Measurements from ENCODE around the gene ZDHHC14.

The ZDHHC14 gene

DNA sequence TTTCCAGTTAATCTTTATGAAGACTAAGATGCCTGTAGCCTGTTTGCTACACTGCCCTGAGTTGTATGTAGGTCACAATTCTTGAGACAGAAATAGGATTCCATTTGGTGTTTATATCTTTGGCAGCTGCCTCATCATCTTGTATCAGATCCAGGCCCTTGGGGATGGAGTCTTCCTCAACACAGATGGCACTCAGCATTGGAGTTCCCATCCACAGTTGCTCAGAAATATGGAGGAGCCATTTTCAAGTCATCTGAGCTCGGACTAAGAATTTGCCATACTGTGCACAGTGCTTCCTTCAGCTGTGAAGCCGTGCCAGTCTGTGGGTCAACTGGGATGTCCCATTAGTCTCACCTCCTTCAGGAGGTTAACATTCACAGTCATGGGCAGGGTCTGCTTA is 156.6 kb downstream of the ZDHHC14 start:
- no peak for DNase-seq

DNA sequence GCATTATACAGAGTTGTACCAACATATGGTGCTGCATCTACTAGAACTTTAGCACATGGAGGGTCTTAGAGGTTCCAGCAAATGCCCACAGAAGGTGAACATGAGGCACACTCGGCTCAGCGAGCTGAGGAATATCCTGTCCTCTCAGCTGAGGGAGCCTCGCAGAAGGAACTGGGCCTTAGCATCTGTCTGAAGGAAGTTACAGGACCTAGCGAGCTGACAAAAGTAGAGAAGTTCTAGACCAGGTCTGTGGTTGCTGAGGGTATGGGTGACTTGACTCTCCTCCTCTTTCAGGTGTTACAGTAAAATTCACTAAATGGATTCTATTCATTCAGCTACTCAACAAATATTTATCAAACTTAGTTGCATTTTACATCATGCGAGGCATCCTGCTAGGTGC is 157.2 kb downstream of the ZDHHC14 start:
- DNase-seq: no peak

DNA sequence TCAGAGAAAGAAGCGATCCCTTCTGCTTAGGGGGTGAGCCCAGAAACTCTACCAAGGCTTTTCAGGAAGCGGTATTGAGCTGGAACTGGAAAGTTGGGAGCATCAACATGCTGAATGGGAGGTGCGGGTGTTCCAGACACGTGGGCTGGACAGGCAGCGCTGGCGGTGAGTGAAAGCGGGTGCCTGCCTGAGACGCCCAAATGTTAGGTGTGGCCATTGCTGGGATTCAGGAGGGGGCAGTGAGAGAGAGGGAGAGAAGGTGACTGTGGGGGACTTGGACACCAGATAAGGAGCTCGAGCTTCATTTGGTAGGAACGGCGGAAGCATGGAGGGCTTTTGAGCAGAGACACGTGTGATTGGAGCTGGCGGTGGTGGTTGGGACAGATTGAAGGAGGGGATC is 157.7 kb downstream of the ZDHHC14 start:
- no peak for DNase-seq

DNA sequence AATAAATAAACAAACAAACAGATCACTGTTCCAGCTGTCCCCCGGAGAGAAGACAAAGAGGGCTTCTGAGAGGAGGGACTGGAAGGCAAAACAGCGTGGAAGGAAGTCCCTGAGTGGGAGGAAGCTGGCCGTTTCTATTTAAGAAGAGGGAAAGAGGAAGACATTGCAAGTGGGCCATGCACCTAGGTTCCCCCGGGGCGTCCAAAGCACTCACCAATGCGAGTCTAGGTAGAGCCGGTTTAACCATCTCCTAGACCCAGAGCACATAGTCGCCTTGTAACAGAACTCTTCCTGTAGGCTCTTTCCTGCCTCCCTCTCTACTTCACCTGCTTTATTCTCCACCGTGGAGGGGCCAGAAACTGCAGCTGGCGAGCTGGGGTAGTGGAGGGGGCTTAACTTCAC is 158.4 kb downstream of the ZDHHC14 start:
- no peak for DNase-seq

DNA sequence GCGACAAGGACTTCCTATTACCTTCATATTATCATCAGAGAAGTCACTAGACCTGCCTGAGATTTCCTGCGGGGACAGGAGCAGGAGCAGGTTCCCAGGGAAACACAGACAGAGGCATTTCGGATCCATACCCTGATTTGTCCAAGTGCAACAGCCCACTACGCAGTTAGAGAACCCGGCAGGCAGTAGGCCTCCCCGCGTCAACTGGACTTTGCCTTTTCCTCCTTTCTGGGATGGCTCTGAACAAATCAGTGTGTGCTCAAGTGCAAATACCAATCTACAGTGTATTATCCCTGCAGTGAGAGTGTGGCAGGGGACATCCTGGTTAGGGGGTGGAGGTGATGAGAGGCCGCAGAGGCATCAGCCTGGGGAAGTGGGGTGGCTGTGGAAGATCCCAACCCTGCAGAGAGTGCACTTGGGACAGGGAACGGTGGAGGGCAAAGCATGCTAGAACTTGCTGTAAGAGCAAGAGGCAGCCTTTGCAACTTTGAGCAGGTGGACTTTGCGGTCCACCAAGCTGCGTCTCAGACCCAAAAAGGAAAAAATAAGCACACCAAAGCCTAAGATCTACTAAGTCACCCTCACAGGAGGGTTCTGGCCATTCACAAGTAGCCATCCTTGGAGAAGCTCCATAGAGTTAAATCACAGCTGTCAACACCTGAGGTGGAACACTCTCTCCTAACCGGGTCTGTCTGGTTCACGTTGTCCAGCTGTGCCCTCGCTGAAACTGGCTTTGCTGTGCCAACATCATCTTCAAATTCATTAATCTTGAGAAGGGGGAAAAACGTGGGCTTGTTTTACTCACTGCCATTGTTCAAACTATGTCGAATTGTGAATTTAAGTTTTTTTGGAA is 159.1 kb downstream of the ZDHHC14 start:
- no peak for DNase-seq

DNA sequence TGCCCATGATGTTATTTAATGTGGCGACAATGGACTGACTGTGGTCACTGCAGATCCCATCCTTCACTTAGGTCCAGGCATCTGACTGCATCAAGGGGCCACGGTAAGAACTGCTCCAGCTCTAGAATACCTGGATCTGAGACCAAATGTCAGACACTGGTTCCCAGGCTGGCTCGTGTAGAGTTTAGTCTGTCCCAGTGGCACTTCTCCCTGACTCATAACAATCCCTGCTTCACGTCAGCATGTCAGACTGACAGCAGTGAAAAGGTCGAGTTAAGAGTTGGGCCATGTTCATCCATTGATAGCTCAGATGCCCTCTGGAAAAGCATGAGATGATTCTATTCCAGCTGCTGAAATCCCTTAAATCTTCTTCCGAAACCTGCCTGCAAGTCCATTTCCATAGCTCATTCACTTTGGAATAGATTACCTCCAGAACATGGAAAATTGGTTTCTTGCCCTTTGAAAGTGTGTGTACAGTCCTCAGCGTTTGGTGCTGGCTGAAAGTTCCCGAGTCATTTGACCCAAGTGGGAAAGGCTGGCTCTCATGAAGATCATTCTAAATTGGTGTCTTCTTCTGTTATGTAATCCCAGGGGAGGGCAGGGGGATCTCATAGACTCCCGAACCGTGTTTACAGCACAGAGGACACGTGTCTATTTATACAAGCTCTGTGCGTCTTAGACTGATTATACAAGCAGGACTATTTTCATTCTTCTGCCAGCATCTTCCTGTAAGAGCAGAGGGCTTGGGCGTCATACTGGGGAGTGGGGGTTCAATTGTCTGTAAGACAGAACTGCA is 160.8 kb downstream of the ZDHHC14 start:
- DNase-seq: no peak

DNA sequence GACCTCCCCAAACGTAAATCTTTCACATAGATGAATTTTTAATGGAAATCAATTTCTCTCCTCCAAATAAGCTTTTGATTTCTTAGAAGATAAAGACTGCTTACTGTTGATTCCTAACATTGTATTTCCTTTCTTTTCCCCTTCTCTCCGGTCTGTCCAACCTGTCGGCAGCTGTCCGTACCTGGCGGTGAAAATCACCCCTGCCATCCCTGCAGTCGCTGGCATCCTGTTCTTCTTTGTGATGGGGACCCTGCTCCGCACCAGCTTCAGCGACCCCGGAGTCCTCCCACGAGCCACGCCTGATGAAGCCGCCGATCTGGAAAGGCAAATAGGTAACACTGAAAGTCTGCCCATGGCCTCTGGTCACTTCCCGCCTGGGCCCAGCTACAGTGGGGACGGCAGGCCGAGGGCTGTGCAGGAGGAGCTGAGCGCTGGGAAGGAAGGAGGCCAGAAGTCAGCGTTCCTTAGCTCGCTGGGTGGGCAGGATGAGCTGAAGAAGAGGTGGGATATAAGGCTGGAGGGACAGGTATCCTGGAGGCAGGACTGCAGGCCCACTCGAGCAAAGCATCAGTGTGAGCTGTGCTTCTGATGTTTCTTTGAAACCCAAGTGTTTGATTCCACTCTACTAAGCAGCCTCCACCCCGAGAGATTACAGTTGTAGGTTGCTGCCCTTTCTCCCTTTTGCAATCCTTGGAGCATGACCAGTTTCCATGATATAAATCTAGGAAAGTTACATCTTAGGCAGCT is 161.6 kb downstream of the ZDHHC14 start:
- DNase-seq: no peak

DNA sequence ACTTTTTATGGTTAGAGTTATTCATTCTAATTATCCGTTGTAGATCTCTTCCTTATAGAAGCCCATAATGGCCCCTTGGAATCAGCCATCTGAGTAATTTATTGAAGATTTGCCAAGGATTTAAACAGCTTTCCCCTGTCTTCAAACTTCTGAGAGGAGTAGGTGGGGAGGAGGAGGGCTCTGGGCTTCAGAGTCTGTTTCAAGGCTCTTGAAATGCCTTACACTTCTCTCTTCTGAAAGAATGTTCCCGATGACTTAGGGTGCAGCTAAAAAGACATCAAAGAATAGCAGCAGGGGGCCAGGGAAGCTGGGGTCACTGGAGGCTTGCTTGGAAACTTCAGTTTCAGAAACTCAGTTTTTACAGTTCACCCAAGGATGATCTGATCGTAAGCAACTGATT is 165.3 kb downstream of the ZDHHC14 start:
- DNase-seq: no peak

DNA sequence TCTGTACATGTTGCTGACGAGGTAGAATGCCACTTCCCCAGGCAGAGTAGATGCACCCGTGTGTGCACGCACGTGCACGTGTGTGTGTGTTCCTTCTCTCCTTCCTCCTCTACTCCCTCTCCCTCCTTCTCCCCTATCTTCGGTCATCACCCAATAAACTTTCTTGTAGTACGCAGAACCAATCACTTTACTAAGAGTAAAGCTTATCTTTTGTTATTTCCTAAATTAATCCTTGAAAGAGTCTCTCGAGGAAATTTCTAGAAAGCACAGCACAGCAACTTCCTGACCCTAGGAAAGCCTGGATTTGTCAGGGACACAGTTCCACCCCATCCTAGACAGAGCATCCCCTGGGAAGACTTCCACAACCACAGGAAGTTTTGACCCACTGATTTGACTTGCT is 166.1 kb downstream of the ZDHHC14 start:
- no peak for DNase-seq

DNA sequence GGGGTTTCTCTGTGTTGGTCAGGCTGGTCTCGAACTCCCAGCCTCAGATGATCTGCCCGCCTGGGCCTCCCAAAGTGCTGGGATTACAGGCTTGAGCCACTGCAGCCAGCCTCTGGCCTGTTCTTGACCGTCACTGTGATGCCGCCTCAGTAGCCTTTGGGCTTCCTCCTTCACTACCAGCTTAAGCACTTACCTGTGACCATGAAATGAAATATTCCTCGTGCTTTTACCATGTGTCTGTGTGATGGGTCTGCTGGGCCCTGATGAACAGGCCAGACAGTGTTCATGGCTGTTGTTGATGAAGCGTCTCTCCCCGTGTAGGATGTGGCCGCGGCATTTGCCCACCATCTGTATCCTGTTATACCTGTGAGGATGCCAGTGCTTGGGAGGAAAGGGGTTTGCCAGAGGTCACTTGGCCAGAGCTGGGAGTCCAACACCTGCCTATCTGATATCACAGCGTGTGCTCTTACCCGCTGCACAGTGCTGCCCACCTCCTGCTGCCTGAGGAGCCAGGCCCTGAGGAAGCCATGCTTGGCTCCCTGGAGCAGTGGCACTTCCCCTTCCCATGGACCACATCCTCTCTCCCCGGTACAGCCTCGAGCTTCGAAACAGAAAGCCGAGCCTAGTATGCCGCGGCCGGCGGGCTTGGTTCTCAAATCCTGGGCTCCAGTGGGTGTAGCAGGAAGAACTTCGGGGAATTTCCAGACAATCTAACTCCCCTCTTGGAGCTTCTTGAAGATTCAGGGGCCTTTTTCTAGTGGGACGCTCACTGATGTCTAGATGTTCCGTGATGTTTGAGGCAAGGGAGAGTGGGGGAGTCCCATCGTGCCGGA is 167.9 kb downstream of the ZDHHC14 start:
- DNase-seq: no peak

DNA sequence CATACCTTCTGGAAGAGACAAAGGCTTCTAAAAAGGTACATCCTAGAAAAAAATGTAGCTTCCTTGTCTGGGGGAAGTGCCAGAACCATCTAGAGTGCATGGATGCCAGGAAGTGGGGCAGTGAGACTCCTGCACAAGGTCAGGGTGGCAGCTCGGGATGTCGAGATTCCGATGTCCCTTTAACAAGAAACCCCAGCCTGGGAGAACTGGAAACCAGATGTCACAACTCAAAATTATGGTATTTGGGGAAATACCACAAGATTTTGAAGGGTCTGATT is 168.4 kb downstream of the ZDHHC14 start:
- no peak for DNase-seq

DNA sequence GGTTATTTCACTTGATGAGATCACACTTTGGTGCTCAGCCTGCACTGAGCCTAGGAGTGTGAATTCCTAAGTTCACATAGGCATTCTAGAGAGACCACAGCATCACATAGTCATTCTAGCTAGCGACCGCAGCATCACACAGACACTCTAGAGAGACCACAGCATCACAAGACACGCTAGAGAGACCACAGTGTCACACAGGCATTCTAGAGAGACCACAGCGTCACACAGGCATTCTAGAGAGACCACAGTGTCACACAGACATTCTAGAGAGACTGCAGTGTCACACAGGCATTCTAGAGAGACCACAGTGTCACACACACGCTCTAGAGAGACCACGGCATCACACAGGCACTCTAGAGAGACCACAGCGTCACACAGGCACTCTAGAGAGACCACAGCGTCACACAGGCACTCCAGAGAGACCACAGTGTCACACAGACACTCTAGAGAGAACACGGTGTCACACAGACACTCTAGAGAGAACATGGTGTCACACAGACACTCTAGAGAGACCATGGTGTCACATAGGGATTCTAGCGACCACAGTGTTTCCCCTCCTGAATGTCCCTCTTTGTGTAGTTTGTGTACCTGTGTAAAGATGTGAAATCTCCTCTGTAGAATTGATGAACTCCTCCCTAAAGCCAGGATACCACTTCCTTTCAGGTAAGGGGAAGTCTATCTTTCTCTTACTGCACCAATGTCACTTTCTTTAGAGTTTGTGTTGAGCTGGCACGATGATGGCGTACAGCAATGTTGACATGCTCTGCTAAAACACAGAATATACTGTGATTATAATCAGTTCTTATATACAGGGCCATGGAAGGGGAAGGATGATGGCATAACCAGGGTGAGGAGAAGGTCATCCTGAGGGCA is 169.4 kb downstream of the ZDHHC14 start:
- no peak for DNase-seq

DNA sequence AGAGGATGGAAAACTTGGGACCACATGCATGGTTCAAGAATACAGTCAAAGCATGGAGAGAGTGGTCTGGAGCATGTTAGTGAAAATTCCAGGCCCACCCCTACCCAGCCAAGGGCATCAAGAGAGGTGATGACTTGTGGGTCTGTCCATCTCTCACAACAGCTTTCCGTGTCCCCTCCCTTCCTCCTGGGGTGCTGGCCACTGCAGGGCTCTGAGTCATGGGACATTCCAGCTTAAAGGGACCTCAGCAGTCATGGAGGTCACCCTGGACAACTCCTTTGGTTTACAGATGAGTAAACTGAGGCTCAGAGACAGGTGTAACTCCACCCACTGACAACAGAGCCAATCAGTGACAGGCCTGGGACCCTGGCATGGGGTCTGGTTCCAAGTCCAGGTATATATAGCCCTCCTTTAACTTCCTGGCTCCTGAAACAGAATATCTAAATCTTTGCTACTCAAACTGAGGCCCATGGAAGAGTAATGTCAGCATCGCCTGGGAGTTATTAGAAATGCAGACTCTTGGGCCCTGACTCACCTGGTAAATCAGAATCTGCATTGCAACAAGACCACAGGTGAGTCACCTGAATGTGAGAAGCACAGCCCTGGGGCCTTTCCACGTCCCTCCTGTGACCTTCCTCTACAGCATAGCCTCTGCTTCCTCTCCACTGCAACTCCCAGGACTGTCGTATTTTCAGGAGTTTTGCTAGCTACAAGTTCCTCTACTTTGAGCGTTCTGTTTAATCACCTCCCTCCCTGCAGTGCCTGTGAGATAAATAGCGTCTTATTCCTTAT is 170.2 kb downstream of the ZDHHC14 start:
- peak; percentile 8 for DNase-seq

DNA sequence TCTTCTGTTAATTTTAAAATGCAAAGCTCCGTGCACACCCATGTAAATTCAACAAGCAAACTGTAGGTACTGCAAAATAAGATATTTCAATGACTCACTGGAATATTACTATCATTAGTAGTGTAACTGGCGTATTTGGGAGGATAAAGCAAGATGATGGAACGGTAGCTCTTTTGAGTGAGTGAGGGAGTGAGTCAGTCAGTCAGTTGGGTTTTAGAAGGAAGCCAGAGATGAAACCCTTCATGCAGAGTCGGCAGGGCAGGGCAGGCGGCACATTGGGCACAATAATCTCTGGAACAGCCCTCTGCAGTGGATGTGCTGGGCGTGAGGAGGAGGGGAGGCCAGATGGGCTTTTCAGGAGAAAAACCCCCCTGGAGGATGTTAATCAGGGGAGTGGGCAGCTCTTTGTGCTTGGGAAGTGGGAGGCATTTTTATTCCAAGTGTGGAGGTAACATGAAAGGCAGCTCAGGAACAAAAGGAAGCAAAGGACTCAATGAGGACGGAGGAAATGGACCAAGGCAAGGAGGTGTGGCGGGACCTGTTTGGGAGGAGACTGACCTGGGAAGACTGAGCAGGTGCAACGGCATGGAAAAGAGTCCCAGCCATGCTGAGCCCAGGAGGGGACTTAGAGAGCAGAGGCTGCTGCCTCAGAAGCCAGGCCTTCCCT is 171.2 kb downstream of the ZDHHC14 start:
- DNase-seq: no peak

DNA sequence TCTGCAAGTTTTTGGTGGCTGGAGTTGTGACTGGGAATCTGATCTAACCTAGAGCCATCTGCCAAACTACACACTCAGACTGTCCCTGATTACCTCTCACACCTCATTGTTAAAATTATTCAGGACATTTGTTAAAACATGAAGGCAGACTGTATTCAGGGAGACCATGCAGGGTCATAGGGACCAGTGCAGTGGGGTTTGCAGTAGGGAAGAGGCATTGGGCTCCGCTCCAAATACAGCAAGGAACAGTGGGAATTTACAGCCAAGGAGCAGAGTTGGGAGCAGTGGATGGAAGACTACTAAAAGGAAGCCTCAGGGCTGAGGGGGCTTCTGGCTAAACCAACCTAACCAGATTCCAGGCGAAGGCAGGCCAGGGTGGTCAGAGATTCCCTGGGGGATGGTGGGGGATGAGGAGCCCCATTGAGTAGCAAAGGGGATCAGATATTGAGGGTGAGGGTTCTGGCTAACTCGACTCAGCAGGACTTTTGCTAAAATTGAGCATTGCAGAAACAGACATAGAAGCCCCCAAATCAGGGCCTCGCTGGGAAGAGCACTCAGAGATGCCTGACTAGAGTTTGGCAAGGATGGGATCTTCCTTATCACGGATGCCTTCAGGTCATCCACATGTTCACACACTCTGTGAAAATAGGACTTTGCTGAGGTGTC is 172.0 kb downstream of the ZDHHC14 start:
- no peak for DNase-seq

DNA sequence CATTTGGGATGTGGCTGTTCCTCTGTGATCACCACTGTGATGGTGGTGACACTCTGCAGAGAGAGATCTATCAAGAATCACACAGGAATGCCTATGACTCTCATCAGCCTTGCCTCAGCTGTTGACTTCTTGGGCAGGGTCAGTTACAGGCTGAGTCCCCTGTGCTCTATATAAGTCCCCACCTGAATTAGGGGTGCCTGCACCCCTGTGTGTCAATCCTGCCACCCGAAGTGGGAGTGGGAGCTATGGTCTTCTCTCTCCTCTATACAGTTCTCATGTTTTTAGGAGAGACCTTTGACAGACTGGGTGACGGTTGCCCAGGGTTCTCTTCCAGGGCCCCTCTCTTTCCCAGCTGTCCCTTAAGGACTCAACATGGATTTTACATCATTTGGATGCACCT is 173.8 kb downstream of the ZDHHC14 start:
- DNase-seq: no peak

DNA sequence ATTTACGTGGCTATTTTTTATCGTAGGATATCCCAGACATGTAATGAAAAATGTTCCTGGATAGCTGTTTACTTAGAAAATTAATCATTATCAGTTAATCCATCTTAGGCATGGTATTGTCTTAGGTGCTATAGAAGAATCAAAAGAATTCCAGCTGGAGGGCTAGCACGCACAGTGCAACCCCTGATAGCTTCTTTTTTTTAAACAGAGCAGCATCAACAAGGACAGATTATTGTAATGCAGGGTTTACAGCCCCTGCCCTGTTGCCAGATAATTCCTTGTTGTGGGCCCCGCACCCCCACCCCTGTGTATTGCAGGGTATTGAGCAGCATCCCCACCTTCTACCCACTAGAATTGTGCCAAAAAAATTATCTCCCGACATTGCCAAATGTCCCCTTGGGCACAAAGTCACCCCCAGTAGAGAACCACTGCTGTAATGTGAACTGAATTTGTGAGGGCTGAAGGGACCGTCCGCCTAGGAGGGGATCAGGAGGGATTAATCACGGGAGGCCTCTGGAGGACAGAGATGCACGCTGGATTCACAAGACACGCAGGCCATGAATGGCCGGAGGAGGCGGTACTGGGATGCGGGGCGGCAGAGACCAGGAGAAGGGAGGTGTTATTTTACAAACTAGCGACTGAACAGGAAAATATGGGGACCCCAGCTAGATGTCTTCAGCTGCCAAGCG is 174.6 kb downstream of the ZDHHC14 start:
- DNase-seq: no peak

DNA sequence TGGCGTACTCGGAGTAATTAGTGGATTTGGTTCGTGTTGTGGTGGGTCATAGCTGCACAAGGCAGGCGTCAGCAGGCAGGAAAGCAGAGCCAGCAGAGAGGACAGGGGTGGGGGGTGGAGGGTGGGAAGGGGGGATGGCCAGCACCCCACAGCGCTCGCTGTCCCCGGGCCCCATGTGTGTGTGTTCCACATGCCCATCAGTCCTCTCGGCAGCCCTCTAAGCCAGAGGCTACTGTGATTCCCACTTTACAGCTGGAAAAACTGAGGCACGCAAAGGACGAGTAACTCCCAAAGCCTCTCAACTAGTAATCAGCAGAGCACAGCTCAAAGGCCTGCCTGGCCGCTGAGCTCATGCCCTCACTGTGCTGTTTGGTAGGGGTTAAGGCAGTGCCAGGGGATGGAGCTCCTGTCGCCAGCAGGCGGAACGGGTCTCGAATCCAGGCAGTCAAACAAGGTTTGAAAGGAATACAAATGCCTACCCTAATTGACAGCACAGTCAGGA is 175.2 kb downstream of the ZDHHC14 start:
- no peak for DNase-seq

Data from EL (cell line).